NCI-H128 (cell line): ENCODE data around the gene NTF3.

Experiments used
- DNase-seq: peaks from one replicate; lab custom pipeline; 2025; ENCODE audit not compliant: unreplicated experiment; lab: John Stamatoyannopoulos, UW

Gene NTF3

DNA sequence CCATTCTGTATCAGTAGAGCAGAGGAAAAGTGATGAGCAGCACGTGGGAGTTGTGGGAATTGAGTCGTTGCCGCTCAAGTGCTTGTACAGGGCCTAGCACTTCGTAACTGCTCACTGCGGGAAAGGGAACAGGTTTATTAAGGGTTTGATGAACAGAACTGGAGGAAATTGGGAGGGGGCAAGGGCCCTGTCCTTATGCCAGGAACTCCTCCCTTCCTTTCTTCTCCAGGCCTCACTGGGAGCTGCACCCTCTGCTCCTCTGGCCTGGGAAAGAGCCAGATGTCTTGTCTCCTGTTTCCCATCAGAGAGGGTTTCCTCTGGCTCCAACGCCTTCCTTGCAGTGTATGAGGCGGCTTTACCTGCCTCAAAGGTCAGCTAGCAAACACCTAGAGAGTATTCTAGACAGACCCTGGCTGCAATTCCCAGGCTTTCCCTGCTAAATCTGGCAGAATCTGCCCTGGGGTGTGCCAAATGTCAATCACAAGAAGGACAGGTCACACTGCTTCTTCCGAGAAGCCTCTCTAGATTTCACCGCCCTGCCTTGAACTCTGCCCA, 78.4 kb downstream of the NTF3 start:
- DNase-seq = no peak

DNA sequence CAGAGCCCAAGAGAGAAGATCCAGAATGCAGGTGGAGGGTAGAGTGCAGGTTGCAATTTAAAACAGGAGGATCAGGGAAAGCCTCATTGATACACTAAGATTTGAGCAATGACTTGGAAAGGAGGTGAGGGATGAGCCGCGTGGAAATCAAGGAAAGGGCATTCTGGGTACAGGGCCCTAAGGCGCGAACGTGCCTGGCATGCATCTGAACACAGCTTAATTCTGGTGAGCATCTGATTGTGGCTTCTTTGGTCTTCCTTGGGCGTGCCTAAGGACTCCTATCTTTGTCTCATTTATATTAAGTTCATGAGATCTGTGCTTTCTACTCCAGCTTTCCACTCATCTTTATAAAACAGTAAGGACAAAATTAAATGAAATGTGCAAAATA, 79.3 kb downstream of the NTF3 start:
- no peak for DNase-seq

DNA sequence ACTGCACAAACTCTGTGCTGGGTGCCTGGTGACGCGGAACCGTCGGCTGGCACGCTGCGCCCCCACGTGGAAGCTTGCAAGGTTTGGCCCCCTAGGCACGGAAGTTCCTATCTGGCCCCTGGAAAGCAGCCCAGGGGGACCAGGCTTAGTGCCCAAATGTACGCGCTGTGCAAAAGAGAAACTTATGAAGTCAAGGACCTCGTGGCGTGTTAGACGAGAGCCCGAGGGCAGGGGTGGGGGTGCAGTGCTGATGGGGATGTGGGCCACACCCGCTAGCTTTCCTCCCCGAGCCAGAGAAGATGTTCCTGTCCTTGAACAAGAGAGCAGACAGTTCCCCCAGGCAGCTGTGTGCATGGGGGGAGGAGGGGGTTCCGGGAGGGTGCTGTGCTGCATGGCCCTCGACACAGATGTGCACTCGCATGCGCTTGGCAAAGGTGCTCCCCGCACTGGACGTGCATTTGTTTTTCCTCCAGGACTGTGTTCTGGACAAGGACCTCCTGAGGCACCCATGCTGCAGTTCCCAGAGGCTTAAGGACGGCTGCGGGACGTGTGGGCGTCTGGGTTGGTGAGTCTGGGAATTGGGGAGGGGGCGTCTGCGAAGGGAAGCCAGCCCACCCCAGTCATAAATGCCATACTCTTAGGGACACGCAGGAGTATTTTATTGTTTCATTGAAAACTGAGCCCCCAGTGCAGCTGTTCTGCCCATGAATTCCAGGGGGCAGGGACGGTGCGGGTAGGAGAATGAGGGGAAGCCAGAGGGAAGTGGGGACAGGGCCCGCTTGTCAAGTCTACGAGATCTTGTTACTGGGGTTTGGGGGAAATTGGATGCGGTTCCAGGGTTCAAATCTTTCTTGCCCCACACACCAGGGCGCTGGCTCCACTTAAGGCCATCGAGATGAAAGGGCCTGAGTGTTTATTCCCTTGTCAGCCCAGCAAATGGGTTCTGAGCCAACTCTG, 80.0 kb downstream of the NTF3 start:
- no peak for DNase-seq

DNA sequence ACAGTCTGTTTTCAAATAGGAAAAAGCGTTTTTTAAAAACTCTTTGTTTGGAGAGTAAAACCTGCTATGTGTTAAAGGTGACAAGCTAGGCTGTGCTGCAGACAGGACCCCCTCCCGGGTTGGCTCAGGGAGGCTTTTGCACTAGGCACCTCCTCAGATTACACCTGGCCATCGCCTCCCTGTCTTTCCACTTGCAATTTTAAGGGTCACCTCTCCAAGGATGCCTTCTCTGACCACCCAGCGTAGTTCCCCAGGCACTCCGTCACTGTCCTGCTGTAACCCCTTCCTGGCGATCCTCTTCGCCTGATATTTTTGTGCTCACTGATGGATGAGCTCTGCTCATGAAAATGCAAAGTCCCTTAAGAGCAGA, 80.7 kb downstream of the NTF3 start:
- no peak for DNase-seq

DNA sequence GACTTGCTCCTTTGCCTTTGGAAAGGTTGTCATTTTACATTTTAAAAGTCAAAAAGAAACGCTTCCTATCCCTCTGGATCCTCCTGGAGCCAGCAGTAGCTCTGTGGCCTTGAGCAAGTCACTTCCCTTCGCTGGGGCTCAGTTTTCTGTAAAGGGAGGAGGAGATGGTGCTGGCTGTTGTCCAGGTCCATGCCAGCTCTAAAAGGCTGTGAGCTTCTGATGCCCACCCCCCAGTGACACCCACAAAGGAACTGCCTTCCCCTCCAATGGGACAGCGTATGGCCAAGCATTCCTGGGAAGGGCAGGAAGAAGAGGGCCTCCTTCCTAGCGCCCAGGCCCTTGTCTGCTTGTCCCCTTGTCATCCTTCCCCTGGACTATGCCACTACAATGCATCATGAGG, 81.5 kb downstream of the NTF3 start:
- no peak for DNase-seq

DNA sequence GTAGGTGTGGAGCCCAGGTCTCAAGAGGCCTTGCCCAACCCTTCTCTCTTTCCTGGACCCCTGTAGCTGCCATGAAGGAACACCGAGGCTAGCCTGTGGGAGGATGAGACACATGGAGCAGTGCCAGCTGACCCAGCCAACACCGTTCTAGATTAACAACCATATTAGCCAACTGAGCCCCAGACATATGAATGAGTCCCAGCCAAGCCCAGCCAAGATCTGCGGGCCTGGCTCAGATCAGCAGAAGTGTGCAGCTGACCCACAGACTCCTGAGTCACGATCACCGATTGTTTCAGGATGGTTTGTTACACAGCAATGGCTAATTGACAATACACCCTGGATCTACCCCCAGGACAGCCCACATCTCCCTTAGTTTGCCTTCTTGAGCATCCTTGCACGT, 82.1 kb downstream of the NTF3 start:
- DNase-seq = no peak

DNA sequence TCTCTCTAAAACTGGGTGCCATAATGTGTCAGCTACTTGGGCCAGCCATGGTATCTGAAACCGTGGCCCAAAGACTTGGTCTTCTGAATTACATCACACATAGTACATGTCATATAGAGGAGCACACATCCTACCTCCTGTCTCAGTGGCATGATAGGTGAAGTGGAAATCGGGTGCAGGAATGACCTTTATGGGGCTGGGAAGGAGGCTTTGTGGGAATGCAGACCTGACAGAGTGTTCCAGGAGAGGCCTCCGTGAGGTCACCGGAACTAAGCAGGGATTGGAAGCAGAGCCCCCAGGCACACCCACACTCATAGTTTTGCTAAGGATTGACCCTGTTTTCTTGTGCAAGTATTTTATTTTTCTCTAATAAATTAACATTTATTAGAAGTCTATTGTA, 82.6 kb downstream of the NTF3 start:
- no peak for DNase-seq

DNA sequence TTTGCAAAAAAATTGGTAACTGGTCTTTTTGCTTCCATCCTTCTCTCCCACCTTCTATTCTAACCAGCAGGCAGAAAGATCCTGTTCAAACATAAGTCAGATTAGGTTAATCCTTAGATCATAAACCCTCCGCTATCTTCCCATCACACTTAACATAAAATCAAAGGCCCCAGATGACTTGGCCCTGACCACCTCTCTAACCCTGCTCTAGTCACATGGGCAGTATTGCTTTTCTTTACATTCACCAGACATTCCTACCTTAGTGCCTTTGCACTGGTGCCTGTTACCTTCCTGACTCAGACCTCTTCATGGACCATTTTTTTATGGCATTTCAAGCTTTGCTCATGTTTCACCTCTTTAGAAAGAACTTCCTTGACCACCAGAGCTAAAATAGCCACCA, 83.5 kb downstream of the NTF3 start:
- DNase-seq = no peak

DNA sequence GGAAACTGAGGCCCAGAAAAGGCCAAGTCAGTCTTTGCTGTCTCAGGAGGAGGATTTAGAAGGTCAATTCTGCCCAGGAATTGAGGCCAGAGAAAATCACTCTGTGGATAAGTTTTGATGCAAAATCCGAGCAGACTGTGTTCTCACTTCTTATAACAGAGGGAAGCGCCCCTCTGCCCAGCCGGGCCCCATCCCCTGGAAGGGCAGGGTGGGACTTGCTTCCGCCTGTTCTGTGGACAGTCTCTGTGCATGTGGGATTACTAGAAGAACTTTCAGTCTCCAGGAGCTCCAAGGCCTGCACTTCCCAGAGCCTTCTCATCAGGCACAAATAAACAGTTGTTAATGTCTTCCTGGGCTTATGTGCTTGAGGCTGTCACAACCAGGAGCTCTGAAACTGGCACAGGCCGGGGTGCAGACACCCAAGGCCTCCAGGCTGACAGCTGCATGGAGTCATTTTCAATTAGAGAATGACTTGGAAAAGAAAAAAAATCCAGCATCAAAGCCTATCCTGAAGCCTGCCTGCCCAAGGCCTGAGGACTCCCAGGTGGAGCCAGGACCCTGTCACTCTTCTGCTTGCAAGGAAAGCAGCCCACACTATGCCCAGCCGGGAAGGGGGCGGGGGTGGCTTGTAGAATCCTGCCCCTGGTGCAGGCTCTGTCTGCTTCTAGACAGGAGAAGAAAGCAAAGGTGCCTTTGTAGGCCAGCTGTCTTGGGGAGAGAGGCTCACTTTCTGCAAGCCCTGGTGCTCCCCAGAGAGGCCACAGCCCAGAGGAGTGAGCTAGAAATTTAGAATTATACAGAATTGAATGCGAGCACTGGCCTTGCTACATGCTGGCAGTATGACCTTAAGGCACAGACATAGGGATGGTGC, 84.7 kb downstream of the NTF3 start:
- no peak for DNase-seq

DNA sequence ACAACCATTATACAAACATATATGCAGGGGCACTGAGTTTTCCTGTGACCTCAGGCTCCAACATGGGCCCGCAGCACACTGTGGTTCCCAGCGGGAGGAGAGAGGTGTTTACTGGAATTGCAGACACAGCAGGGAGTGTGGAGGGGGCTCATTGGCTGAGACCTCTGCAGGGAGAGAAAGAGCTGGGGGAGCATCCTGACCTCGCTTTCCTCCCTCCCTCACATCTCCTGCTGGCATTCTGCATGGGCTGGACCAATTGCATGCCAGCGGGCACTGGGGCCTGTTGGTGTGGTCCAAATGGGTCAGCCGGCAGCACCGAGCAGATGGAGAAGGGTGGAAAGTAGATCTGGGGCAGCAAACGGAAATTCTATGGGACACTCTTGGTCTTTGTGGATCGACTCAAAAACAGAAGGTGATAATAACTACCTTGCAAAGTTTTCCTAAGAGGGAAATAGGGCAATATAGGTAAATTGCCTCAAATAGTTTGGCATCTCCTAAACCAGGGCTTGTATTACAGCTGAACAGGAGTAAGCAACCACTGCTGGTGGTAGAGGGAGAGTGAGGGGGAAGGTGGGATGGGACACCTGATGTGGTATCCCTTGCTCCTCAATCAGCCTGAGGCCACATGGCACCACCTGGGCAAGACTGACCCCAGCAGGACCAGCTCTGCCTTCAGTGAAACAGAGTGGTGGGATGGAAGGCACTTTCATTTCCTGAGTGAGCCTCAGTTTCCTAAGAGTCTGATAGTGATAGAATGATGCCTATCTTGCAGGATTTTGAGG, 86.9 kb downstream of the NTF3 start:
- DNase-seq = no peak

DNA sequence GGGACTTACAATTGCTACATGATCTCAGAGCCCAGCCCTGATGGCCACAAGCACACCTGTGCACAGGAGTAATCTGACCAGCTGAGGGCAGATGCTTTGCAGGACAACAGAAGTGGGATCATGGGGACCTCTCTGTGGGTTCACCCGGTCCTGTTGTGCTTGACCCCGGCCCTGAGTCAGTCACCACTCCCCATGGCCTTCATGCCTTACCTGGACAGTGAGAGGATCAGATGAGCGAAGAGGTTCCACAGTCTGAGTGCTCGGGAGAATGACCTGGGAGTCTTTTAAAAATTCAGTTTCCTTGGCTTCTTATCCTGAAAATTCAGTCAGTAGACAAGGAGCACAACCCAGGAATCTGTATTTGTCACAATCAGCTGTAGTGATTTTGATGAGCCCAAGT, 88.1 kb downstream of the NTF3 start:
- no peak for DNase-seq

DNA sequence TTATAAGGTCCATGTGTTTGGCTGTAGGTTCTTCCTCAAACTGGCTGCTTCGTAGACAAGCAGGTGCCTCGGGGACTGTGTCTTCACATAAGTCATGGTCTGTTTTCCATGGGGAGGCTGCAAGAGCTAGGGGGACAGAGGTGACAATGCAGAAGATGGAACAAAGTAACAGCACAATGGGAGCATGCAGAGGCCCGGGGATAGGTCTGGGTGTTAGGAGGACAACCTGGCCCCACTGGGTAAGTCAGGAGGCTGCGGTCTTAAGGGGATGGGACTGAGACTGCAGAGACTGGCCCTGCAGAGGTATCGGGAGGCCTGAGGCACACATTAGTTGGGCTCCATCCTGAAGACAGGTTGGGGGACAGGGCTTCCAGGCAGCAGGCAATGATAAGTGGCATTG, 88.9 kb downstream of the NTF3 start:
- no peak for DNase-seq

DNA sequence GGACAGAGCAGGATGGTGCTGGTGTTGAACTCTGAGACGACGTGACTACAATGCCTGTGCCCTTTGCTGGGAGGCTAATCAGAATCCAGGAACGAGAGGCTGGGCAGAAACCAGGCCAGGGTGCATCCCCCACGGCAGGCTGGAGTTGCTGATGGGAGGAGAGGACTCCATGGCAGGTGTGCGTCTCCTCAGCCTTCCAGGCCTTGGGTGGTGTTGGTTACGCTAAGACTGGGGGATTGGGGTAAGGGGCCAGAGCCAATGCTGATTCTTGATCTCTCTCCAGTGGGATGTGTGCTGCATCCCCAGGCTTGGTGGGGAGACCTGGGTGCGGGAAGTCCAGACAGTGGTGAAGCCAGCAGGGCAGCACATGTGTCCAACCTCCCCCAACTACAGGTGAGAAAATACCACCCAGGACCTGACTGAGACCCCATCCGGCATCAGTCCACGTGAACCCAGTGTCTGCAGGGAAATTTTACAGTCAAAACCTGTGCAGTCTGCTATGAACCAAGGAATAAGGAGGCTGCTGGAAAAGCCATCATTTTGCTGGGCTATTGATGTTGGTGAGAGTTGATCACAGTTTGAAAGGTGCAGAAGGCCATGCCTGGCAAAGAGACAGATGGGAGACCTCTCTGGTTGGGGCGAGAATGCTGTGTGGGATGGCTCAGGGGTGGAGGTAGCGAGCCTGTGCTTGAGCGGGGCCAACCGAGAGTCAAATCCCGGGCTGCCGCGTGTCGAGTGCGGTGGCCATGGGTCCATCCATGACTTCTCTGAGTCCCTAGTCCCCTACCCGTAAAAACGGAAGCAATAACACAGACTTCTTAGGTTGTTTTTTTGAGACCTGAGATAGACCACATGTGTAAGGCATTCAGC, 89.8 kb downstream of the NTF3 start:
- DNase-seq = no peak

DNA sequence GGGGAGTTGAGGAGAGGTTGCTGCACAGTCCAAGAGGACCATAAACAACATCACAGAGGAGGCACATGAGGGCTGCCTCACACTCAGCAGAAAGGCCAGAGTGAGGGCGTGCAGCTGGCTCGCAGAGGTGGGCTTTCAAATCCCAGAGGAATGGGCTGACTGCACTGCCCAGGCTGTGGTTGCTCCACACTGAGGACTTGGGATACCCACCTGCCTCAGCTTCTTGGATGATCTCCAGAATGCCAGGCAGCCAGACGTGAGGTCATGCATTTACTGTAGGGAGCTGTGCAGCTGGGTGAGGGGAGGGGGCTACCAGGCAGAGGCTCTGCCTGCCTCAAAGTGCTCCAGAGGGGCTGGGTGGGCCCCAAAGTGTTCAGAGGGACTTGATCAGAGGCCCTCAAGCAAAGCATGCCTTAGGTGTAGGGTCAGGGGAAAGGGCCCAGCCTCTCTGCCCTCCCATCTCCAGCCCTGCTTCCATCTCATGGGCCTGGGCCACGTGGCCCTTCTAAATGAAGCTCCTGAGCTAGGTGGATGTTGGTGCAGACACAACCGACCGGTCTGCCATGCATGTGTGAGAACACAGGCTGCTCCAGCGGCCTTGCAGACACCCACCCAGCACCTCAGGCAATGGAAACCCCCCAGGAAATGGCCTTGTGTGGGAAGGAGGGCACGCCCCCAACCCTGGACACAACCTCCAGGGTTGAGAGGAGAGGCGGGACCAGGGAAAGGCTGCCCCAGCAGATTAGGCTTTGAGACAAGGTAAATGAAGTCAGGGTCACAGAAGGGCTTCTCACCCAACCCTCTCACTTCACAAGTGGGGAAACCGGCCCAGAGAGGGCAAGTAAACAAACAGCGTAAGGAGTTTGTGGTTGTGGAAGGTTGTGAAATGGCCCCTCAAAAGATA, 90.8 kb downstream of the NTF3 start:
- DNase-seq = no peak

DNA sequence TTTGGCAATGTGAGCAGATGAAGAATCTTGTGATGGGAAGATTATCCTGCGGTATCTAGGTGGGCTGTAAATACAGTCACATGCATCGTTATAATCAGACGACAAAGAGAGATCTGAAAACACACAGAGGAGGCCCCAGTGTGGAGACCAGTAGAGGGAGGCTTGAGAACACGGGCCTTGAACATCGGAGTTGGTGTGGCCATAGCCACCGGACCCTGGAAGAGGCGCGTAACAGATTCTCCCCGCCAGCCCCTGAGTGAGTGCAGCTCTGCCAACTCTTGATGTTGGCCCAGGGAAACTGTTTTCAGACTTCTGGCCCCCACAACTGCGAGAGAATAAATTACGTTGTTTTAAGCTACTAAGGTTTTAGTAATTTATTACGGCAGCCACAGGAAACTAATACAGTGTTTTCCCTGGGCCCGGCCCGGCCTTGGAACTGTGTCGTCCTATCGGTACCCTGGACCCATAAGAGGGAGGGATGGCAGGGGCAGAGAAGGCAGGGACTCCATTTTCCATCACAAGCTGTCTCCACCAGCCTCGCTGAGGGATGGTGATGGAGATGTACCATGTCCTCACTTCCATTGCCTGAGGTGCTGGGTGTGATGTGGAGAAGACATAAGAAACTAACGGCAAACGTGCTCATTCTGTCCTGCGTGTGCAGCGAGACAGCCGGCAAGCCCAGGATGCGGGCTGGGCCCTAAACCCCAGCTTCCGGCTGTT, 91.6 kb downstream of the NTF3 start:
- DNase-seq = no peak

DNA sequence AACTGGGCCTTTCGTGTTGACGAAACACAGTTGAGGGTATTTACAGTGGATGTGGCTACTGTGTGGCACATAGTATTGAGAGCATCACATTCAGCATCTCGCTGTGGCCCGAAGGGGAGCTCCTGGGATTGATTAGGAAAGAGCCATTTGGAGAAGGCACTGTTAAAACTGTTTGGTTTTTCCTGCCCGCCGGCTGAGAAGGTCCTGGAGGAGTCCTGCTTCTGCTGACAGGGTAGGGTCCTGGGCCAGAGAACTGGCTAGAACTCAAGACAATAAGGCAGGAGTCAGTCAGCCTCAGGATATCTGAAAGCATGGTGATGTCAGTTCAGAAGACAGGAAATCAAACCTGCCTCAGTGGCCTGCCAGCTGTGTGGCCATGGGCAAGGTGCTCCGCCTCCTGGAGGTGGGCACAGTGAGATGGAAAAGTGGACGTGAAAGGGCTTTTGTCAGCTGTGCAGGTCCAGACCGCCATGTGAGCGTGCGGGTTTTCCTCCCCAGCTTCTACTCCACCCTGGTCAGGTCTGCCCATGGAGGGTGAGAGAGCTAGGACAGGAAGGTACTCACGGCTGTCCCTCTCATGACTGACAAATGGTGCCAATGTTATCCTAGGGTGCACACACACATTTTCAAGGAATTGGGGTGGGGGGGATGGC, 92.3 kb downstream of the NTF3 start:
- no peak for DNase-seq

DNA sequence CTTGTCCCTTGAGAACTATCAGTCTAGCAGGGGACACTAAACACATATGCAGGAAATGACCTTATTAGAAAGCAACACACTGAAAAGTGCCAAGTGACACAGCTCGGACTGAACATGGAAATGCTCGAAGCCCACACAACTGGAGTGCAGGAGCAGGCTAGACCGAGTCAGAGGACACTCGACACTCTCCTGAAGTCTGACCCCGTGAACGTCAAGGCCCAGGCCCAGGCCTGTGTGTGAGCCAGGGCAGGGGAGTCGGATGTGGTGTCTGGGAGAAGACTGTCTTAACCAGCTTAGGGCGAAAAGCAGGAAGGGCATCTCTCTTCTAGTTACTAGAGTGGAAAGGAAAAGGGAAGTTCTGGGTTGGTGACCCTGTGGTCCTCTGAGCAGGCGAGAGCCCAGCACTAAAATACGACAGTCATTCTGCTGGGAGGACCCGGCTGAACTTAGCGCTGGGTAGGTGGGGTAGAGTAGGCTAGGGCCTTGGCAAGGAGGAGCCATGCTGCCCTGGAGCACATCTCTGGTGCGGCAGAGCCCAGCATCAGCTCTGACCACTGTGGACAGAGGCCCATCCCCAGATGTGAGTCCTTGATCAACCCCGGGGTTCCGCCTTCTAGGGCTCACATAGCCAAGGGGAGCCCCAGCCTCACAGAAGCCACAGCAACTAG, 93.0 kb downstream of the NTF3 start:
- no peak for DNase-seq
